ENCODE data around the gene SORCS1.

Gene SORCS1

DNA sequence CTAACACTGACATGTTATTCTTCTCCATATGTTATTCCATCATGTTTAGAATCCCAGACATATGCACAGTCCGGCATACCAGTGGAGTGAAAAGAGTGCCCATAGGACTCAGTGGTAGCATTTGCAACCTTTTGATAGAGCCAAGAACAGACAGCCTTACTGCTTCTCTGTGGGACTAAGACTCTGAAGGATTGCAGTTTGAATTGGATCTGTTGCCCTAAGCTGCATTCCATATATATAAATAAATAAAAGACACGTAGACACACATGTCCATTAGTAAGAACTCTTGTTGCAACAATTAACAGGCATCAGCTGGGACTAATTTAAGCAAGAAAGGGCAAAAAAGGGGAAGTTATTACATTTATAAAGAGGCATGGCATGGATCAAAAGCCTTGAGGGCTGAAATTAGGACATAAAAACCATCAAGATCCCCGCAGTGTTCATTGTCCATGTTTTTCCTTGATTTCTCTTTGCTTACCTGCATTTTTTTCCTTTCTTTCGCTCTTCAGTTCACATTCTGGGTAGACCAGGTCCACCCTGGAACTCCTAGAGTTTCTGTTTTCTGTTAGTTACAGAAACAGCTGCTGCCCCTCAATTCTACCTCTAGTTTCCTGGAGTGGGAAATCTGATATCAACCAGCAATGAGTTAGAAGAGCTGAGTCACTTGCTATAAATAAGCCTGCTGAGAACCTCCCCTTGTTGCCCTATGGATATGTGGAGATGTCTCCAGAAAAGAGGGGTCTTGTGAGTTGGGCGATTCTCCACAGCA lies 132.4 kb downstream of the SORCS1 start:
- peaks cover 4% of the 10 kb centered on the region for H3K4me1 ChIP-seq (ENCODE audit: control insufficient read depth, insufficient read depth, low read length)
- ChIA-PET CTCF (interaction anchor here (0.9 kb wide), 1 partner anchor 353 kb away, joined by 3 read pairs; no protein-coding TSS in a partner anchor), POLR2A (no interaction called here)
- no peaks in the 10 kb centered on the region for H3K36me3 ChIP-seq (ENCODE audit: control insufficient read depth in 2 of 2, insufficient read depth in 1 of 2, low read length in 2 of 2)
- no peaks in the 10 kb centered on the region for H3K9me3 ChIP-seq (ENCODE audit: control insufficient read depth, insufficient read depth, low read depth, low read length)
- TF ChIP-seq, protein P1, sequence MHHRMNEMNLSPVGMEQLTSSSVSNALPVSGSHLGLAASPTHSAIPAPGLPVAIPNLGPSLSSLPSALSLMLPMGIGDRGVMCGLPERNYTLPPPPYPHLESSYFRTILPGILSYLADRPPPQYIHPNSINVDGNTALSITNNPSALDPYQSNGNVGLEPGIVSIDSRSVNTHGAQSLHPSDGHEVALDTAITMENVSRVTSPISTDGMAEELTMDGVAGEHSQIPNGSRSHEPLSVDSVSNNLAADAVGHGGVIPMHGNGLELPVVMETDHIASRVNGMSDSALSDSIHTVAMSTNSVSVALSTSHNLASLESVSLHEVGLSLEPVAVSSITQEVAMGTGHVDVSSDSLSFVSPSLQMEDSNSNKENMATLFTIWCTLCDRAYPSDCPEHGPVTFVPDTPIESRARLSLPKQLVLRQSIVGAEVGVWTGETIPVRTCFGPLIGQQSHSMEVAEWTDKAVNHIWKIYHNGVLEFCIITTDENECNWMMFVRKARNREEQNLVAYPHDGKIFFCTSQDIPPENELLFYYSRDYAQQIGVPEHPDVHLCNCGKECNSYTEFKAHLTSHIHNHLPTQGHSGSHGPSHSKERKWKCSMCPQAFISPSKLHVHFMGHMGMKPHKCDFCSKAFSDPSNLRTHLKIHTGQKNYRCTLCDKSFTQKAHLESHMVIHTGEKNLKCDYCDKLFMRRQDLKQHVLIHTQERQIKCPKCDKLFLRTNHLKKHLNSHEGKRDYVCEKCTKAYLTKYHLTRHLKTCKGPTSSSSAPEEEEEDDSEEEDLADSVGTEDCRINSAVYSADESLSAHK (tag by site-specific recombination; IDR thresholded peaks at IDR 0.05), result no peak
- TF ChIP-seq ZNF623 (tag by site-specific recombination; IDR thresholded peaks at IDR 0.05), result no peak
- no peak for TF ChIP-seq ZNF266 (tag by site-specific recombination; IDR thresholded peaks at IDR 0.05; ENCODE audit: low read depth)
- no peak for TF ChIP-seq ZNF792 (tag by site-specific recombination; IDR thresholded peaks at IDR 0.05)
- no peak for TF ChIP-seq ZNF610 (tag by site-specific recombination; IDR thresholded peaks at IDR 0.05; ENCODE audit: borderline replicate concordance)
- TF ChIP-seq, protein P2, sequence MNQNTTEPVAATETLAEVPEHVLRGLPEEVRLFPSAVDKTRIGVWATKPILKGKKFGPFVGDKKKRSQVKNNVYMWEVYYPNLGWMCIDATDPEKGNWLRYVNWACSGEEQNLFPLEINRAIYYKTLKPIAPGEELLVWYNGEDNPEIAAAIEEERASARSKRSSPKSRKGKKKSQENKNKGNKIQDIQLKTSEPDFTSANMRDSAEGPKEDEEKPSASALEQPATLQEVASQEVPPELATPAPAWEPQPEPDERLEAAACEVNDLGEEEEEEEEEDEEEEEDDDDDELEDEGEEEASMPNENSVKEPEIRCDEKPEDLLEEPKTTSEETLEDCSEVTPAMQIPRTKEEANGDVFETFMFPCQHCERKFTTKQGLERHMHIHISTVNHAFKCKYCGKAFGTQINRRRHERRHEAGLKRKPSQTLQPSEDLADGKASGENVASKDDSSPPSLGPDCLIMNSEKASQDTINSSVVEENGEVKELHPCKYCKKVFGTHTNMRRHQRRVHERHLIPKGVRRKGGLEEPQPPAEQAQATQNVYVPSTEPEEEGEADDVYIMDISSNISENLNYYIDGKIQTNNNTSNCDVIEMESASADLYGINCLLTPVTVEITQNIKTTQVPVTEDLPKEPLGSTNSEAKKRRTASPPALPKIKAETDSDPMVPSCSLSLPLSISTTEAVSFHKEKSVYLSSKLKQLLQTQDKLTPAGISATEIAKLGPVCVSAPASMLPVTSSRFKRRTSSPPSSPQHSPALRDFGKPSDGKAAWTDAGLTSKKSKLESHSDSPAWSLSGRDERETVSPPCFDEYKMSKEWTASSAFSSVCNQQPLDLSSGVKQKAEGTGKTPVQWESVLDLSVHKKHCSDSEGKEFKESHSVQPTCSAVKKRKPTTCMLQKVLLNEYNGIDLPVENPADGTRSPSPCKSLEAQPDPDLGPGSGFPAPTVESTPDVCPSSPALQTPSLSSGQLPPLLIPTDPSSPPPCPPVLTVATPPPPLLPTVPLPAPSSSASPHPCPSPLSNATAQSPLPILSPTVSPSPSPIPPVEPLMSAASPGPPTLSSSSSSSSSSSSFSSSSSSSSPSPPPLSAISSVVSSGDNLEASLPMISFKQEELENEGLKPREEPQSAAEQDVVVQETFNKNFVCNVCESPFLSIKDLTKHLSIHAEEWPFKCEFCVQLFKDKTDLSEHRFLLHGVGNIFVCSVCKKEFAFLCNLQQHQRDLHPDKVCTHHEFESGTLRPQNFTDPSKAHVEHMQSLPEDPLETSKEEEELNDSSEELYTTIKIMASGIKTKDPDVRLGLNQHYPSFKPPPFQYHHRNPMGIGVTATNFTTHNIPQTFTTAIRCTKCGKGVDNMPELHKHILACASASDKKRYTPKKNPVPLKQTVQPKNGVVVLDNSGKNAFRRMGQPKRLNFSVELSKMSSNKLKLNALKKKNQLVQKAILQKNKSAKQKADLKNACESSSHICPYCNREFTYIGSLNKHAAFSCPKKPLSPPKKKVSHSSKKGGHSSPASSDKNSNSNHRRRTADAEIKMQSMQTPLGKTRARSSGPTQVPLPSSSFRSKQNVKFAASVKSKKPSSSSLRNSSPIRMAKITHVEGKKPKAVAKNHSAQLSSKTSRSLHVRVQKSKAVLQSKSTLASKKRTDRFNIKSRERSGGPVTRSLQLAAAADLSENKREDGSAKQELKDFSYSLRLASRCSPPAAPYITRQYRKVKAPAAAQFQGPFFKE (tag by site-specific recombination; IDR thresholded peaks at IDR 0.05; ENCODE audit: borderline replicate concordance), result no peak
- no peak for TF ChIP-seq IKZF3 (tag by site-specific recombination; IDR thresholded peaks at IDR 0.05)
- no peak for TF ChIP-seq ZNF776 (tag by site-specific recombination; IDR thresholded peaks at IDR 0.05; ENCODE audit: borderline replicate concordance)
- no peak overlapping the region; the same call in 1 of the 2 replicates for H3K27ac ChIP-seq (ENCODE audit: extremely low read depth, low read depth, low read length)
- H3K4me3 ChIP-seq (ENCODE audit: low read depth, low read length), result no peak overlapping the region

DNA sequence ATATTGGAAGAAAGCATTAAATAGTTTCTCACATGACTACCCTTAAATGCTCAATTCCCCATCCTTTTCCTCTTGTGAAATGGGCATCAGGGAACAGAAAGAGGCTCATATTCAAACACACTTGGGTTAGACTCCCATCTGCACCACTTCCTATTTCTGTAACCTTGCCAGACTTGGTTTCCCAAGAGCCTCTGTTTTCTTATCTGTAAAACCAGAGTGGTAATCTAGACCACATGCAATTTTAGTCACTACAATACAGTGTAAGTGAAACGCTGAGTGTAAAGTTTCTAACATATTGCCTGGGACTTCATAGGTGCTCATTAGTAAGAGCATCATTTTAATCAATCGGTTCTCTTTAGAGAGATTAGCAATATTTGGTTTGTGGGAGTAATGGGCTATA lies 136.3 kb downstream of the SORCS1 start:
- no peaks in the 10 kb centered on the region for H3K36me3 ChIP-seq (ENCODE audit: control insufficient read depth in 2 of 2, insufficient read depth in 1 of 2, low read length in 2 of 2)
- peaks cover 4% of the 10 kb centered on the region for H3K4me1 ChIP-seq (ENCODE audit: control insufficient read depth, insufficient read depth, low read length)
- POLR2A ChIA-PET, result no interaction called here
- H3K4me3 ChIP-seq (ENCODE audit: low read depth, low read length), result no peak overlapping the region
- no peak overlapping the region for H3K27ac ChIP-seq (ENCODE audit: extremely low read depth, low read depth, low read length)
- CTCF ChIA-PET, result no interaction called here
- H3K9me3 ChIP-seq (ENCODE audit: control insufficient read depth, insufficient read depth, low read depth, low read length), result no peaks in the 10 kb centered on the region
- TF ChIP-seq ZFP69B (tag by site-specific recombination; IDR thresholded peaks at IDR 0.05), result no peak
- no peak for TF ChIP-seq ZNF404 (tag by site-specific recombination; IDR thresholded peaks at IDR 0.05)
- no peak for TF ChIP-seq ZNF658 (tag by site-specific recombination; IDR thresholded peaks at IDR 0.05)
- TF ChIP-seq OVOL3 (tag by site-specific recombination; IDR thresholded peaks at IDR 0.05), result no peak
- TF ChIP-seq, protein P3, sequence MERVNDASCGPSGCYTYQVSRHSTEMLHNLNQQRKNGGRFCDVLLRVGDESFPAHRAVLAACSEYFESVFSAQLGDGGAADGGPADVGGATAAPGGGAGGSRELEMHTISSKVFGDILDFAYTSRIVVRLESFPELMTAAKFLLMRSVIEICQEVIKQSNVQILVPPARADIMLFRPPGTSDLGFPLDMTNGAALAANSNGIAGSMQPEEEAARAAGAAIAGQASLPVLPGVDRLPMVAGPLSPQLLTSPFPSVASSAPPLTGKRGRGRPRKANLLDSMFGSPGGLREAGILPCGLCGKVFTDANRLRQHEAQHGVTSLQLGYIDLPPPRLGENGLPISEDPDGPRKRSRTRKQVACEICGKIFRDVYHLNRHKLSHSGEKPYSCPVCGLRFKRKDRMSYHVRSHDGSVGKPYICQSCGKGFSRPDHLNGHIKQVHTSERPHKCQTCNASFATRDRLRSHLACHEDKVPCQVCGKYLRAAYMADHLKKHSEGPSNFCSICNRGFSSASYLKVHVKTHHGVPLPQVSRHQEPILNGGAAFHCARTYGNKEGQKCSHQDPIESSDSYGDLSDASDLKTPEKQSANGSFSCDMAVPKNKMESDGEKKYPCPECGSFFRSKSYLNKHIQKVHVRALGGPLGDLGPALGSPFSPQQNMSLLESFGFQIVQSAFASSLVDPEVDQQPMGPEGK (tag by site-specific recombination; IDR thresholded peaks at IDR 0.05), result no peak
- TF ChIP-seq, protein P4, sequence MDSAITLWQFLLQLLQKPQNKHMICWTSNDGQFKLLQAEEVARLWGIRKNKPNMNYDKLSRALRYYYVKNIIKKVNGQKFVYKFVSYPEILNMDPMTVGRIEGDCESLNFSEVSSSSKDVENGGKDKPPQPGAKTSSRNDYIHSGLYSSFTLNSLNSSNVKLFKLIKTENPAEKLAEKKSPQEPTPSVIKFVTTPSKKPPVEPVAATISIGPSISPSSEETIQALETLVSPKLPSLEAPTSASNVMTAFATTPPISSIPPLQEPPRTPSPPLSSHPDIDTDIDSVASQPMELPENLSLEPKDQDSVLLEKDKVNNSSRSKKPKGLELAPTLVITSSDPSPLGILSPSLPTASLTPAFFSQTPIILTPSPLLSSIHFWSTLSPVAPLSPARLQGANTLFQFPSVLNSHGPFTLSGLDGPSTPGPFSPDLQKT (IDR thresholded peaks at IDR 0.05; ENCODE audit: borderline replicate concordance, low read depth, low read length), result no peak
- TF ChIP-seq, protein P5, sequence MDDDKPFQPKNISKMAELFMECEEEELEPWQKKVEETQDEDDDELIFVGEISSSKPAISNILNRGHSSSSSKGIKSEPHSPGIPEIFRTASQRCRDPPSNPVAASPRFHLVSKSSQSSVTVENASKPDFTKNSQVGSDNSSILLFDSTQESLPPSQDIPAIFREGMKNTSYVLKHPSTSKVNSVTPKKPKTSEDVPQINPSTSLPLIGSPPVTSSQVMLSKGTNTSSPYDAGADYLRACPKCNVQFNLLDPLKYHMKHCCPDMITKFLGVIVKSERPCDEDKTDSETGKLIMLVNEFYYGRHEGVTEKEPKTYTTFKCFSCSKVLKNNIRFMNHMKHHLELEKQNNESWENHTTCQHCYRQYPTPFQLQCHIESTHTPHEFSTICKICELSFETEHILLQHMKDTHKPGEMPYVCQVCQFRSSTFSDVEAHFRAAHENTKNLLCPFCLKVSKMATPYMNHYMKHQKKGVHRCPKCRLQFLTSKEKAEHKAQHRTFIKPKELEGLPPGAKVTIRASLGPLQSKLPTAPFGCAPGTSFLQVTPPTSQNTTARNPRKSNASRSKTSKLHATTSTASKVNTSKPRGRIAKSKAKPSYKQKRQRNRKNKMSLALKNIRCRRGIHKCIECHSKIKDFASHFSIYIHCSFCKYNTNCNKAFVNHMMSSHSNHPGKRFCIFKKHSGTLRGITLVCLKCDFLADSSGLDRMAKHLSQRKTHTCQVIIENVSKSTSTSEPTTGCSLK (tag by site-specific recombination; IDR thresholded peaks at IDR 0.05), result no peak
- no peak for TF ChIP-seq BCL11A (tag by site-specific recombination; IDR thresholded peaks at IDR 0.05; ENCODE audit: low read depth)
- TF ChIP-seq, protein P6, sequence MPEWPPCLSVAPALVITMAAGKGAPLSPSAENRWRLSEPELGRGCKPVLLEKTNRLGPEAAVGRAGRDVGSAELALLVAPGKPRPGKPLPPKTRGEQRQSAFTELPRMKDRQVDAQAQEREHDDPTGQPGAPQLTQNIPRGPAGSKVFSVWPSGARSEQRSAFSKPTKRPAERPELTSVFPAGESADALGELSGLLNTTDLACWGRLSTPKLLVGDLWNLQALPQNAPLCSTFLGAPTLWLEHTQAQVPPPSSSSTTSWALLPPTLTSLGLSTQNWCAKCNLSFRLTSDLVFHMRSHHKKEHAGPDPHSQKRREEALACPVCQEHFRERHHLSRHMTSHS (tag by site-specific recombination; IDR thresholded peaks at IDR 0.05), result no peak
- TF ChIP-seq ZNF175 (tag by site-specific recombination; IDR thresholded peaks at IDR 0.05), result no peak
- TF ChIP-seq SP2 (tag by site-specific recombination; IDR thresholded peaks at IDR 0.05), result no peak

Measured in HEK293 (cell line).